Neuronal stem cell (in vitro differentiated cells): ENCODE data around the gene APOBEC3F.
"Not testable (repeated sequence)": the region's sequence is repeated elsewhere in the genome, so short reads cannot be mapped to it uniquely, and the experiment has no call there.

Source experiments
- DNase-seq: peaks from one replicate; pipeline ENCODE4 v3.0.0-alpha.2; 2013; ENCODE audit warnings: low spot score
- H2AFZ ChIP-seq: one replicate; pipeline ENCODE4 v1.6.1; 2013; ENCODE audit warnings: mild to moderate bottlenecking, low read length, inconsistent platforms
- H2AK5ac ChIP-seq: 2 replicates; pipeline ENCODE4 v1.6.1; 2013; ENCODE audit warnings: low read depth, mild to moderate bottlenecking, inconsistent platforms, low read length, moderate library complexity, mixed read lengths
- H2BK120ac ChIP-seq: 2 replicates; pipeline ENCODE4 v1.6.1; 2013; ENCODE audit warnings: low read depth, mild to moderate bottlenecking, inconsistent platforms, low read length, moderate library complexity, mixed read lengths
- H2BK12ac ChIP-seq: one replicate; pipeline ENCODE4 v1.6.1; 2013; ENCODE audit warnings: low read length, inconsistent platforms
- H2BK15ac ChIP-seq: 2 replicates; pipeline ENCODE4 v1.6.1; 2013; ENCODE audit warnings: mild to moderate bottlenecking, low read length, inconsistent platforms, mixed read lengths
- H2BK5ac ChIP-seq: one replicate; pipeline ENCODE4 v1.6.1; 2013; ENCODE audit warnings: inconsistent platforms, mild to moderate bottlenecking, low read length, moderate library complexity
- H3K14ac ChIP-seq: one replicate; pipeline ENCODE4 v1.6.1; 2013; ENCODE audit warnings: low read length, inconsistent platforms
- H3K18ac ChIP-seq: 2 replicates; pipeline ENCODE4 v1.6.1; 2013; ENCODE audit warnings: low read length, inconsistent platforms
- H3K23ac ChIP-seq: 2 replicates; pipeline ENCODE4 v1.6.1; 2013; ENCODE audit warnings: low read depth, mild to moderate bottlenecking, mixed read lengths, low read length, inconsistent platforms; ENCODE audit not compliant: poor library complexity
- H3K27ac ChIP-seq: replicated peaks from 3 replicates; pipeline ENCODE4 v1.5.1; 2013; ENCODE audit warnings: low read length, inconsistent platforms
- H3K27me3 ChIP-seq, 3 experiments: 2 replicates each; pipeline ENCODE4 v1.6.1; 2013; ENCODE audit warnings: low read length in 3 of 3, mild to moderate bottlenecking in 2 of 3, inconsistent platforms in 1 of 3, low read depth in 1 of 3, mixed read lengths in 1 of 3, moderate library complexity in 1 of 3; ENCODE audit not compliant: control insufficient read depth in 3 of 3, insufficient read depth in 3 of 3
- H3K36me3 ChIP-seq, 2 donors: replicated peaks in 1 of 2; 2 replicates each; pipeline ENCODE4 v1.6.1; 2013; ENCODE audit warnings: low read length in 2 of 2; ENCODE audit not compliant: control insufficient read depth in 2 of 2, insufficient read depth in 2 of 2
- H3K4ac ChIP-seq: 2 replicates; pipeline ENCODE4 v1.6.1; 2013; ENCODE audit warnings: inconsistent platforms, mild to moderate bottlenecking, low read length, moderate library complexity
- H3K4me1 ChIP-seq, 2 donors: 1 replicate in 1 of 2; 2 replicates in 1 of 2; pipeline ENCODE4 v1.6.1; 2013; ENCODE audit warnings: low read length in 2 of 2, low read depth in 1 of 2; ENCODE audit not compliant: control insufficient read depth in 2 of 2, insufficient read depth in 1 of 2
- H3K4me2 ChIP-seq: one replicate; pipeline ENCODE4 v1.6.1; 2013; ENCODE audit warnings: mild to moderate bottlenecking, low read length, inconsistent platforms; ENCODE audit not compliant: insufficient read depth, poor library complexity, severe bottlenecking
- H3K4me3 ChIP-seq, 2 donors: 2 replicates each; pipeline ENCODE4 v1.5.1; 2013; ENCODE audit warnings: low read length in 2 of 2, mild to moderate bottlenecking in 2 of 2, inconsistent platforms in 1 of 2, moderate library complexity in 1 of 2
- H3K79me1 ChIP-seq: one replicate; pipeline ENCODE4 v1.6.1; 2013; ENCODE audit warnings: low read depth, mild to moderate bottlenecking, inconsistent platforms, low read length, moderate library complexity
- H3K9ac ChIP-seq: one replicate; pipeline ENCODE4 v1.6.1; 2013; ENCODE audit warnings: mild to moderate bottlenecking, low read depth, low read length, inconsistent platforms; ENCODE audit not compliant: poor library complexity
- H3K9me3 ChIP-seq, 2 donors: replicated peaks in 1 of 2; 2 replicates each; pipeline versions ENCODE3 to v1.6.1; 2013; ENCODE audit warnings: low read length in 2 of 2, mild to moderate bottlenecking in 2 of 2, inconsistent platforms in 1 of 2, low read depth in 1 of 2, mixed read lengths in 1 of 2, moderate library complexity in 1 of 2; ENCODE audit not compliant: control insufficient read depth in 2 of 2, insufficient read depth in 1 of 2
- H4K8ac ChIP-seq: one replicate; pipeline ENCODE4 v1.6.1; 2013; ENCODE audit warnings: low read depth, mild to moderate bottlenecking, inconsistent platforms, low read length, moderate library complexity
- H4K91ac ChIP-seq: one replicate; pipeline ENCODE4 v1.6.1; 2013; ENCODE audit warnings: low read length, low read depth, mild to moderate bottlenecking, inconsistent platforms; ENCODE audit not compliant: poor library complexity
- WGBS, 2 donors: extraction: QIAGEN DNeasy Blood & Tissue Kit; methylation state at CpG; one replicate each; pipeline ENCODE4 v1.1.7; 2013; ENCODE audit warnings: missing lambda C conversion rate in 2 of 2, mixed read lengths in 1 of 2; ENCODE audit not compliant: insufficient read length in 2 of 2, insufficient replicate concordance in 1 of 2; ENCODE audit errors: extremely low coverage in 2 of 2; 5-methylcytosine and 5-hydroxymethylcytosine counted together

APOBEC3F gene

GRCh38 chr22:39073981-39074380, 33.3 kb downstream of the APOBEC3F start:
- Histone ChIP-seq H2AK5ac (no peak overlapping the region), H3K36me3 (no peaks in the 10 kb centered on the region), H3K27ac (no peak overlapping the region), H3K18ac (no peak overlapping the region), H3K14ac (no peak overlapping the region), H3K79me1 (peaks cover 4% of the 10 kb centered on the region), H3K9ac (no peak overlapping the region), H4K8ac (no peak overlapping the region), H2AFZ (no peak overlapping the region), H2BK120ac (no peak overlapping the region), H2BK15ac (no peak overlapping the region), H4K91ac (no peak overlapping the region), H3K4ac (no peak overlapping the region), H3K27me3 (no peaks in the 10 kb centered on the region), H3K4me2 (no peak overlapping the region), H3K4me3 (no peak overlapping the region), H3K23ac (no peak overlapping the region), H2BK5ac (no peak overlapping the region), H3K4me1 (peaks cover 0 to 4% of the 10 kb centered on the region in 2 donors), H2BK12ac (no peak overlapping the region), H3K9me3 (no peaks in the 10 kb centered on the region)
- no peak for DNase-seq
- no CpG with 5 or more reads among the region's 2 CpGs for WGBS, 2 donors

GRCh38 chr22:39076155-39077025, 35.7 kb downstream of the APOBEC3F start:
- H3K9me3 ChIP-seq, H3K14ac ChIP-seq, H2BK15ac ChIP-seq, H3K27ac ChIP-seq, DNase-seq, H2AFZ ChIP-seq, H3K18ac ChIP-seq, H3K23ac ChIP-seq, H2BK12ac ChIP-seq, H3K9ac ChIP-seq, H4K8ac ChIP-seq, H3K27me3 ChIP-seq, H3K4ac ChIP-seq, H2BK120ac ChIP-seq, H2AK5ac ChIP-seq, H3K36me3 ChIP-seq, H2BK5ac ChIP-seq, H3K4me3 ChIP-seq, H4K91ac ChIP-seq, H3K79me1 ChIP-seq, H3K4me1 ChIP-seq: not testable (repeated sequence)
- WGBS, 2 donors: no CpG with 5 or more reads among the region's 24 CpGs
- H3K4me2 ChIP-seq: peak overlapping the region; percentile 18

- not testable (repeated sequence) for H4K91ac ChIP-seq, H2BK12ac ChIP-seq, H2BK120ac ChIP-seq, H3K4me1 ChIP-seq, H4K8ac ChIP-seq, H3K36me3 ChIP-seq, H3K27ac ChIP-seq, H3K9ac ChIP-seq, DNase-seq, H3K79me1 ChIP-seq, H3K4me3 ChIP-seq, H3K23ac ChIP-seq, H2BK5ac ChIP-seq, H3K27me3 ChIP-seq, H3K9me3 ChIP-seq
- Histone ChIP-seq H2AK5ac (peak within 1 kb of the TSS; percentile 88), H3K4ac (peak within 1 kb of the TSS; percentile 23), H3K14ac (peak within 1 kb of the TSS; percentile 56), H3K4me2 (peak within 1 kb of the TSS; percentile 18), H2BK15ac (peak within 1 kb of the TSS; percentile 58), H2AFZ (peak within 1 kb of the TSS; percentile 64), H3K18ac (peak within 1 kb of the TSS; percentile 83)
- no CpG with 5 or more reads among the region's 17 CpGs for WGBS, 2 donors
Observed at GRCh38 chr22:39077026-39077840, 36.6 kb downstream of the APOBEC3F start, which contains the start of gene APOBEC3G. Gene APOBEC3G (plus strand): TSS chr22:39077275. CDS start chr22:39077362, 87 bp downstream.

GRCh38 chr22:39077912-39078311, 37.2 kb downstream of the APOBEC3F start:
- not testable (repeated sequence) for H3K4me1 ChIP-seq, H3K23ac ChIP-seq, H3K18ac ChIP-seq, H2BK15ac ChIP-seq, H4K91ac ChIP-seq, H3K9me3 ChIP-seq, DNase-seq, H3K4me3 ChIP-seq, H3K14ac ChIP-seq, H4K8ac ChIP-seq, H3K79me1 ChIP-seq, H2BK5ac ChIP-seq, H2BK12ac ChIP-seq, H3K27ac ChIP-seq, H3K4me2 ChIP-seq, H3K36me3 ChIP-seq, H3K4ac ChIP-seq, H3K27me3 ChIP-seq, H2AK5ac ChIP-seq, H2BK120ac ChIP-seq, H2AFZ ChIP-seq, H3K9ac ChIP-seq
- no CpG with 5 or more reads among the region's 12 CpGs for WGBS, 2 donors
